CD4-positive, alpha-beta T cell treated with Interferon alpha-2 for 1 hour (primary cell): ENCODE data around the gene BRINP2.

Source experiments
- DNase-seq, 2 donors: peaks; one replicate each; pipeline ENCODE4 v3.0.0-alpha.2; 2020 to 2022

Gene BRINP2

GRCh38 chr1:177165069-177165439 lies 5.7 kb upstream of the BRINP2 start:
- no peak for DNase-seq

GRCh38 chr1:177171536-177172123 lies 872 bp downstream of the BRINP2 start:
- no peak for DNase-seq

GRCh38 chr1:177172272-177172671 lies 1.5 kb downstream of the BRINP2 start:
- no peak for DNase-seq

GRCh38 chr1:177172866-177173265 lies 2.1 kb downstream of the BRINP2 start:
- DNase-seq: no peak

GRCh38 chr1:177173976-177174375 lies 3.2 kb downstream of the BRINP2 start:
- no peak for DNase-seq

GRCh38 chr1:177174921-177175634 lies 4.3 kb downstream of the BRINP2 start:
- DNase-seq: no peak

- DNase-seq: no peak
Observed at GRCh38 chr1:177181280-177181630, 10.5 kb downstream of the BRINP2 start.

GRCh38 chr1:177181631-177182291 lies 11.0 kb downstream of the BRINP2 start:
- no peak for DNase-seq

- no peak for DNase-seq
Observed at GRCh38 chr1:177183836-177184235, 13.1 kb downstream of the BRINP2 start.

GRCh38 chr1:177185209-177185608 lies 14.5 kb downstream of the BRINP2 start:
- no peak for DNase-seq

- DNase-seq: no peak
Observed at GRCh38 chr1:177186639-177187038, 15.9 kb downstream of the BRINP2 start.

- no peak for DNase-seq
Observed at GRCh38 chr1:177190308-177190970, 19.7 kb downstream of the BRINP2 start.

GRCh38 chr1:177198243-177198642 lies 27.5 kb downstream of the BRINP2 start:
- no peak for DNase-seq

- DNase-seq: no peak
Observed at GRCh38 chr1:177200290-177200689, 29.5 kb downstream of the BRINP2 start.

- no peak for DNase-seq
Observed at GRCh38 chr1:177206831-177207355, 36.1 kb downstream of the BRINP2 start.

- DNase-seq: no peak
Observed at GRCh38 chr1:177208920-177209319, 38.2 kb downstream of the BRINP2 start.

GRCh38 chr1:177209357-177209756 lies 38.6 kb downstream of the BRINP2 start:
- DNase-seq: no peak

GRCh38 chr1:177210071-177210470 lies 39.3 kb downstream of the BRINP2 start:
- DNase-seq: no peak

GRCh38 chr1:177211231-177211630 lies 40.5 kb downstream of the BRINP2 start:
- no peak for DNase-seq

GRCh38 chr1:177216587-177217202 lies 45.9 kb downstream of the BRINP2 start:
- no peak for DNase-seq

- DNase-seq: no peak
Observed at GRCh38 chr1:177219554-177220458, 49.0 kb downstream of the BRINP2 start.

- DNase-seq: no peak
Observed at GRCh38 chr1:177223359-177223758, 52.6 kb downstream of the BRINP2 start.
